22Rv1 (cell line): Measurements from ENCODE around the gene SLC27A5.

Source experiments
- CTCF ChIP-seq: fragments of 450-650 bp; IDR thresholded peaks from 2 replicates; pipeline ENCODE4 v1.5.1; 2017; ENCODE audit warnings: mild to moderate bottlenecking
- ZFX ChIP-seq: fragments of 450-650 bp; IDR thresholded peaks from 2 replicates; pipeline ENCODE4 v1.6.1; 2017; ENCODE audit warnings: antibody characterized with exemption, borderline replicate concordance

- TF ChIP-seq CTCF (no peak), ZFX (no peak)
Observed at GRCh38 chr19:58560007-58560887, 48.5 kb upstream of the SLC27A5 start.
